Neural progenitor cell (in vitro differentiated cells): Measurements from ENCODE around the gene PRKCH.

Experiments
- CTCF ChIP-seq: fragments of 200-600 bp; sonication (generic); IDR thresholded peaks from 2 replicates; pipeline ENCODE4 v1.5.1; 2017; ENCODE audit warnings: antibody characterized with exemption, mild to moderate bottlenecking
- EZH2 ChIP-seq: fragments of 200-600 bp; sonication (generic); IDR thresholded peaks from 2 replicates; pipeline ENCODE4 v1.6.1; 2017; ENCODE audit warnings: antibody characterized with exemption, mild to moderate bottlenecking, moderate library complexity

DNA sequence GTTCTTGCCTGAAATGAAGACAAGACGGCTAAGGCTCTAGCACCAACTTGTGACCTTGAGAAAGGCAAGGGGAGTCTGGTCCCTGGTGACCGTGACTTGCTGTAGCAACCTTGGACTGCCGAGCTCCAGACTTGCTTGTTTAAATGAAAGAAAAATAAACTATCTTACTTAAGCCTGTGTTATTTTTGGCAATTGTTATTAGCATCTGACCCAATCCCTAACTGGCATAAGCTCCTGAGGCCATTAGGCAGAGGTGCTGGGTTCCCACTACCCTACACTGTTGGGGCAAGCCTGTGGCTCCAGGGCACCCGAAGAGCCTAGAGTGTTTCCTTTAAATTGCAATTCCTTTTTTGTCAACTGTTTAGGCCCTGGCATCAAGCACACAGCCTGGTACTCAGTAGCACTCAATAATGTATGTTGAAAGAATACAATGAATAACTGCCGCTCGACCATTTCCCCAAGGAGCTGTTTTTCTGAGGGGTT, 267.1 kb downstream of the PRKCH start:
- TF ChIP-seq CTCF (no peak), EZH2 (no peak)
